Measurements from ENCODE around the gene MEGF10.

- TF ChIP-seq POLR2A (IDR thresholded peaks at IDR 0.05) (no peak), CTCF (IDR thresholded peaks at IDR 0.05) (no peak), POLR2AphosphoS5 (IDR thresholded peaks at IDR 0.05) (no peak), EP300 (IDR thresholded peaks at IDR 0.05) (no peak)
These were observed 42.9 kb downstream of the MEGF10 start for GRCh38 chr5:127333483-127333882.

Measured in gastroesophageal sphincter (tissue), 3 donors.